ENCODE results near the gene HDAC4.

HDAC4 gene

DNA sequence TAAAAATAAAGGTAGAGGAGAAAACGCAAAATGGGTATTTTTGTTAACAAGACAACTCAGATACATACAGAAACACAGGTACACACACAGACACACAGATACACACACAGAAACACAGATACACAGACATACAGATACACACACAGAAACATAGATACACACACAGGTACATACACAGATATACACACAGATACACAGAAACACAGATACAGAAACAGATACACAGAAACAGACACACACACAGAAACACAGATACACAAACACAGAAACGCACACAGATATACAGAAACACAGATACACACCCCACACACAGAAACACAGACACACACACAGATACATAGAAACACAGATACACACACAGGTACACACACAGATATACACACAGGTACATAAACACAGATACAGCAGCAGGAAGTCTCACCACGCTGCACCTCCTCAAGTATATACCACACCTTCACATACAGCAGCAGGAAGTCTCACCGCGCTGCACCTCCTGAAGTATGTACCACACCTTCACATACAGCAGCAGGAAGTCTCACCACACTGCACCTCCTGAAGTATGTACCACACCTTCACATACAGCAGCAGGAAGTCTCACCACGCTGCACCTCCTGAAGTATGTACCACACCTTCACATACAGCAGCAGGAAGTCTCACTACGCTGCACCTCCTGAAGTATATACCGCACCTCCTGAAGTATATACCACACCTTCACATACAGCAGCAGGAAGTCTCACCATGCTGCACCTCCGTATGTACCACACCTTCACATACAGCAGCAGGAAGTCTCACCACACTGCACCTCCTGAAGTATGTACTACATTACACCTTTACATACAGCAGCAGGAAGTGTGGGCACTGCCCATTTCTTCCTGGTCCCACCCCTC lies 250.5 kb downstream of the HDAC4 start:
- no peak for TF ChIP-seq YY1 (IDR thresholded peaks at IDR 0.05; ENCODE audit: insufficient read depth, insufficient read length)
- TF ChIP-seq SUZ12 (IDR thresholded peaks at IDR 0.05; ENCODE audit: extremely low read depth, insufficient read depth, insufficient read length): no peak

DNA sequence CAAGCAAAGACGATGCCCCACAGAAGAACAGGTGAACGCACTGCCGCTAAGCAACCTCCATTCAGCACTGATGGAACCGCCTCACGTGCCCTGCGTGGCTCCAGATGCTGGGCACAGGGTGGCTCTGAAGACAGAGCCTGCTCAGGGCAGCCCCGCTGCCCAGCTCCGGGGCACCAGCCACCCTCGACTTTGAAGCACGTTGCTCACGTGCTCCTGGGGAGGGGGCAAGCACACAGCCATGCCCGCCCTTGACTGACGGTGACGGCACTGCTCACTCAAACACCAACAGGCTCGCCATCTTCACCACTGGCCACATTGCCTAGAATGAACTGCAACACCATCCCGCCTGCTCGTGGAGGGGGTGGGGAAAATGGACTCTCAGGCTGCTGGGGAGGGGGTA lies 251.3 kb downstream of the HDAC4 start:
- Histone ChIP-seq H3K4me3 (ENCODE audit: insufficient read length, low read depth) (no peak overlapping the region), H3K9me3 (ENCODE audit: insufficient read depth, low read length) (no peaks in the 10 kb centered on the region), H3K4me1 (ENCODE audit: insufficient read depth, insufficient read length) (peaks cover 4% of the 10 kb centered on the region), H3K36me3 (ENCODE audit: insufficient read depth, insufficient read length, low read length) (peaks cover 37% of the 10 kb centered on the region), H3K9ac (ENCODE audit: insufficient read length, low read depth) (no peak overlapping the region), H3K27me3 (ENCODE audit: insufficient read depth, insufficient read length) (no peaks in the 10 kb centered on the region)
- DNase-seq (ENCODE audit: low read depth, low spot score): no peak
- TF ChIP-seq YY1 (IDR thresholded peaks at IDR 0.05; ENCODE audit: insufficient read depth, insufficient read length) (no peak), ZNF274 (IDR thresholded peaks at IDR 0.05; ENCODE audit: low read depth, low read length) (no peak), SUZ12 (IDR thresholded peaks at IDR 0.05; ENCODE audit: extremely low read depth, insufficient read depth, insufficient read length) (no peak)

More for the DNA sequence above, 250.5 kb downstream of the HDAC4 start:
- Histone ChIP-seq H3K27me3 (ENCODE audit: insufficient read depth, insufficient read length) (no peaks in the 10 kb centered on the region), H3K9me3 (ENCODE audit: insufficient read depth, low read length) (no peaks in the 10 kb centered on the region), H3K9ac (ENCODE audit: insufficient read length, low read depth) (no peak overlapping the region), H3K4me3 (ENCODE audit: insufficient read length, low read depth) (no peak overlapping the region), H3K36me3 (ENCODE audit: insufficient read depth, insufficient read length, low read length) (peaks cover 43% of the 10 kb centered on the region), H3K4me1 (ENCODE audit: insufficient read depth, insufficient read length) (peaks cover 4% of the 10 kb centered on the region)
- no peak for DNase-seq (ENCODE audit: low read depth, low spot score)

- DNase-seq (ENCODE audit: low read depth, low spot score): no peak
- Histone ChIP-seq H3K27me3 (ENCODE audit: insufficient read depth, insufficient read length) (no peaks in the 10 kb centered on the region), H3K9me3 (ENCODE audit: insufficient read depth, low read length) (no peaks in the 10 kb centered on the region), H3K36me3 (ENCODE audit: insufficient read depth, insufficient read length, low read length) (peaks cover 34% of the 10 kb centered on the region), H3K4me1 (ENCODE audit: insufficient read depth, insufficient read length) (peaks cover 9% of the 10 kb centered on the region), H3K9ac (ENCODE audit: insufficient read length, low read depth) (no peak overlapping the region), H3K4me3 (ENCODE audit: insufficient read length, low read depth) (no peak overlapping the region)
- TF ChIP-seq SUZ12 (IDR thresholded peaks at IDR 0.05; ENCODE audit: extremely low read depth, insufficient read depth, insufficient read length) (no peak), ZNF274 (IDR thresholded peaks at IDR 0.05; ENCODE audit: low read depth, low read length) (no peak), YY1 (IDR thresholded peaks at IDR 0.05; ENCODE audit: insufficient read depth, insufficient read length) (no peak)
These were observed 252.2 kb downstream of the HDAC4 start for GRCh38 chr2:239148495-239149200.

- Histone ChIP-seq H3K27me3 (ENCODE audit: insufficient read depth, insufficient read length) (no peaks in the 10 kb centered on the region), H3K36me3 (ENCODE audit: insufficient read depth, insufficient read length, low read length) (peaks cover 33% of the 10 kb centered on the region), H3K9ac (ENCODE audit: insufficient read length, low read depth) (no peak overlapping the region), H3K4me3 (ENCODE audit: insufficient read length, low read depth) (no peak overlapping the region), H3K4me1 (ENCODE audit: insufficient read depth, insufficient read length) (peaks cover 9% of the 10 kb centered on the region), H3K9me3 (ENCODE audit: insufficient read depth, low read length) (no peaks in the 10 kb centered on the region)
- TF ChIP-seq ZNF274 (IDR thresholded peaks at IDR 0.05; ENCODE audit: low read depth, low read length): no peak
- TF ChIP-seq YY1 (IDR thresholded peaks at IDR 0.05; ENCODE audit: insufficient read depth, insufficient read length): no peak
- TF ChIP-seq SUZ12 (IDR thresholded peaks at IDR 0.05; ENCODE audit: extremely low read depth, insufficient read depth, insufficient read length): no peak
- DNase-seq (ENCODE audit: low read depth, low spot score): no peak
These were observed 253.4 kb downstream of the HDAC4 start for GRCh38 chr2:239147376-239147775.

DNA sequence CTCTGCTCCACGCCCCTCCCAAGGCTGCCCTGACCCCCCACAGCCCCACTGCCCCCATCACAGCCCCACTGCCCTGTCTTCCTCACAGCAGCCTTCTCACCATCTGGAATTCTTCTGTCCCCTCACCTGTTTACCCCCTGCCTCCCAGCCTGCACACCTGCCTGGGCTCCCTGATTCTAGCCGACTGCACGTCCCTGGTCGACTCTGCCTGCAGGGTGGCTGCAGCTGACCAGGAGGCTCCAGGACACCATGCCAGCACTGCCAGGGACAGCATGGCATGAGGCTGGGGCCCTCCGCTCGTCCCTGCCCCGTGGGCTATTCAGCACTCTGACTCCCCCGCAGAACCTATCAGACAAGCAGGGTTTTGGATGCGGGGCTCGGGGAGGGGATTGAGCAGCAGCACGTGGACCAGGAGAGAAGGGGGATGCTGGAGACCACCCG lies 254.1 kb downstream of the HDAC4 start:
- TF ChIP-seq YY1 (IDR thresholded peaks at IDR 0.05; ENCODE audit: insufficient read depth, insufficient read length) (no peak), SUZ12 (IDR thresholded peaks at IDR 0.05; ENCODE audit: extremely low read depth, insufficient read depth, insufficient read length) (no peak), ZNF274 (IDR thresholded peaks at IDR 0.05; ENCODE audit: low read depth, low read length) (no peak)

DNA sequence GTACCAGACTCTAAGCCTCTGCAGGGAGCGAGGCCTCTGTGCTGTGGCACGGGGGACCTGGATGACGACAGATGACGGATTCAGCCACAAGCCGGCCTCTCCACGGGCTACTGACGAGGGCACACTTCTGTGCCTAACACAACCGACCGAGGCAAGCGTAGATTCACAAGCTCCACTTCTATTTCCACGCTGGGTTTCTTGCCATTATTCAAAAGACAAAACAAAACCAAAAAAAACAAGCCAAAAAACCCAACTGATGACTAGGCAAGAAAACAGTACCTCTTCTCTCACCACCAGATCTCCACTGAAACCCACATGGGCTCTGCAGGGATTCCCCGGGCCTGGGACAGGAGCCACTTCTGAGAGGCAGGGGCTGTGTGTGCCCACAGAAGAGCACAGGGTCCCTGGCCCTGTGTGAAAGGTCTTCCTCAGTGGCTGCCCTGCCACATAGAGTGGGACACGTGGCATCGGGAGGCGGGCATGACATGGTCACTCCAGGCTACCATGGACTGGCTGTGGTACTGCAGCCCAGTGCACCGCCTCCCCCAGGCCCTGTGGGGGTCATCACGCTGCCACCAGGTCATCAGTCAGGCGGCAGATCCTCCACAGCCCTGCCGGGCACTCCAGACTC lies 254.7 kb downstream of the HDAC4 start:
- peak overlapping the region; percentile 17 for H3K9ac ChIP-seq (ENCODE audit: insufficient read length, low read depth)
- no peak for TF ChIP-seq ZNF274 (IDR thresholded peaks at IDR 0.05; ENCODE audit: low read depth, low read length)
- H3K4me1 ChIP-seq (ENCODE audit: insufficient read depth, insufficient read length): peaks cover 9% of the 10 kb centered on the region
- DNase-seq (ENCODE audit: low read depth, low spot score): no peak
- peaks cover 24% of the 10 kb centered on the region for H3K36me3 ChIP-seq (ENCODE audit: insufficient read depth, insufficient read length, low read length)
- no peaks in the 10 kb centered on the region for H3K27me3 ChIP-seq (ENCODE audit: insufficient read depth, insufficient read length)
- no peak overlapping the region for H3K4me3 ChIP-seq (ENCODE audit: insufficient read length, low read depth)
- H3K9me3 ChIP-seq (ENCODE audit: insufficient read depth, low read length): no peaks in the 10 kb centered on the region

More for the DNA sequence above, 254.1 kb downstream of the HDAC4 start:
- H3K4me3 ChIP-seq (ENCODE audit: insufficient read length, low read depth): no peak overlapping the region
- H3K9me3 ChIP-seq (ENCODE audit: insufficient read depth, low read length): no peaks in the 10 kb centered on the region
- DNase-seq (ENCODE audit: low read depth, low spot score): no peak
- peaks cover 28% of the 10 kb centered on the region for H3K36me3 ChIP-seq (ENCODE audit: insufficient read depth, insufficient read length, low read length)
- H3K9ac ChIP-seq (ENCODE audit: insufficient read length, low read depth): no peak overlapping the region
- H3K27me3 ChIP-seq (ENCODE audit: insufficient read depth, insufficient read length): no peaks in the 10 kb centered on the region
- H3K4me1 ChIP-seq (ENCODE audit: insufficient read depth, insufficient read length): peaks cover 9% of the 10 kb centered on the region

GRCh38 chr2:239145601-239146000 lies 255.2 kb downstream of the HDAC4 start:
- Histone ChIP-seq H3K4me3 (ENCODE audit: insufficient read length, low read depth) (no peak overlapping the region), H3K4me1 (ENCODE audit: insufficient read depth, insufficient read length) (peaks cover 9% of the 10 kb centered on the region), H3K36me3 (ENCODE audit: insufficient read depth, insufficient read length, low read length) (peaks cover 28% of the 10 kb centered on the region), H3K9ac (ENCODE audit: insufficient read length, low read depth) (peak overlapping the region; percentile 17), H3K27me3 (ENCODE audit: insufficient read depth, insufficient read length) (no peaks in the 10 kb centered on the region), H3K9me3 (ENCODE audit: insufficient read depth, low read length) (no peaks in the 10 kb centered on the region)
- TF ChIP-seq ZNF274 (IDR thresholded peaks at IDR 0.05; ENCODE audit: low read depth, low read length): no peak
- no peak for TF ChIP-seq SUZ12 (IDR thresholded peaks at IDR 0.05; ENCODE audit: extremely low read depth, insufficient read depth, insufficient read length)
- no peak for TF ChIP-seq YY1 (IDR thresholded peaks at IDR 0.05; ENCODE audit: insufficient read depth, insufficient read length)
- DNase-seq (ENCODE audit: low read depth, low spot score): no peak
